Endothelial cell of umbilical vein (primary cell): Measurements from ENCODE around the gene CARNS1. TPM values are rescaled to one million over a fixed set of nuclear protein-coding genes. Genes with fewer than 3 reads are reported as not detected.

Experiments
- BruUV-seq: library from RNA; stranded (reverse); fragments of 400-500 nt; replicated peaks from 2 replicates; lab custom pipeline; 2021; lab: Mats Ljungman, UMichigan
- CTCF ChIA-PET: fragments of 300-600, 350-600 bp; sonication (Branson Sonifier 250); formaldehyde crosslinking; loops from one replicate; lab custom pipeline; 2021; ENCODE audit warnings: antibody characterized with exemption, inconsistent platforms; lab: Charles Lee
- POLR2A ChIA-PET: fragments of 300-600, 350-600 bp; sonication (Branson Sonifier 250); formaldehyde crosslinking; loops from one replicate; lab custom pipeline; 2021; ENCODE audit warnings: antibody characterized with exemption, inconsistent platforms; lab: Charles Lee
- DNase-seq: peaks from one replicate; pipeline ENCODE4 v3.0.0-alpha.2; 2011; ENCODE audit warnings: low read depth, low spot score
- FAIRE-seq: peaks from 2 replicates; lab custom pipeline; 2011; peaks lifted over from hg19 to GRCh38; lab: Jason Lieb, UNC
- H2AFZ ChIP-seq: 2 replicates; pipeline ENCODE4 v1.6.0; 2012; ENCODE audit warnings: low read depth, low read length, control low read depth, inconsistent platforms
- H3K27ac ChIP-seq: 2 replicates; pipeline ENCODE4 v1.5.1; 2011; ENCODE audit warnings: low read depth, mild to moderate bottlenecking, control low read depth, low read length, moderate library complexity; ENCODE audit not compliant: insufficient read depth
- H3K27me3 ChIP-seq, 2 experiments: 2 replicates each; pipeline versions ENCODE4 v1.6.0 to v1.6.1; 2011; ENCODE audit warnings: low read length in 2 of 2, mixed read lengths in 1 of 2; ENCODE audit not compliant: control insufficient read depth in 2 of 2, insufficient read depth in 2 of 2
- H3K36me3 ChIP-seq, 2 experiments: 2 replicates in 1 of 2; 3 replicates in 1 of 2; pipeline ENCODE4 v1.5.1; 2011; ENCODE audit warnings: low read length in 2 of 2, mild to moderate bottlenecking in 1 of 2, moderate library complexity in 1 of 2; ENCODE audit not compliant: control insufficient read depth in 2 of 2, insufficient read depth in 2 of 2; ENCODE audit errors: extremely low read depth in 1 of 2
- H3K4me1 ChIP-seq: 3 replicates; pipeline ENCODE4 v1.5.1; 2011; ENCODE audit warnings: mild to moderate bottlenecking, low read length; ENCODE audit not compliant: control insufficient read depth, insufficient read depth; ENCODE audit errors: extremely low read depth
- H3K4me2 ChIP-seq: 2 replicates; pipeline ENCODE4 v1.6.1; 2011; ENCODE audit warnings: low read length, control low read depth, mixed read lengths; ENCODE audit not compliant: insufficient read depth
- H3K4me3 ChIP-seq, 3 experiments: fragments of 200-600 bp in 1 of 3; sonication (generic), shearing (Covaris generic) in 1 of 3; replicated peaks in 1 of 3; 2 replicates each; pipeline ENCODE4 v1.5.1; 2011 to 2016; ENCODE audit warnings: control low read depth in 3 of 3, low read length in 3 of 3, mild to moderate bottlenecking in 2 of 3, inconsistent platforms in 1 of 3, low read depth in 1 of 3, moderate library complexity in 1 of 3; ENCODE audit not compliant: insufficient read depth in 1 of 3
- H3K79me2 ChIP-seq: 2 replicates; pipeline ENCODE4 v1.6.0; 2012; ENCODE audit warnings: low read length, inconsistent platforms; ENCODE audit not compliant: control insufficient read depth, insufficient read depth
- H3K9ac ChIP-seq: replicated peaks from 2 replicates; pipeline ENCODE3; 2011; ENCODE audit warnings: low read length, control low read depth; ENCODE audit not compliant: insufficient read depth; ENCODE audit errors: extremely low read depth
- H3K9me1 ChIP-seq: replicated peaks from 3 replicates; pipeline ENCODE4 v1.6.0; 2011; ENCODE audit warnings: mild to moderate bottlenecking, low read length; ENCODE audit not compliant: control insufficient read depth, insufficient read depth; ENCODE audit errors: extremely low read depth
- H3K9me3 ChIP-seq: replicated peaks from 2 replicates; pipeline ENCODE4 v1.5.1; 2012; ENCODE audit warnings: low read length, inconsistent platforms; ENCODE audit not compliant: control insufficient read depth, insufficient read depth
- H4K20me1 ChIP-seq: replicated peaks from 2 replicates; pipeline ENCODE3; 2011; ENCODE audit warnings: mild to moderate bottlenecking, low read length; ENCODE audit not compliant: control insufficient read depth, insufficient read depth; ENCODE audit errors: extremely low read depth
- EZH2 ChIP-seq: IDR thresholded peaks from 2 replicates; pipeline ENCODE4 v1.6.1; 2012; ENCODE audit warnings: borderline replicate concordance, low read depth, mild to moderate bottlenecking, moderate library complexity, low read length, inconsistent platforms; ENCODE audit not compliant: severe bottlenecking
- FOS ChIP-seq: IDR thresholded peaks from 2 replicates; pipeline ENCODE4 v1.6.1; 2011; ENCODE audit warnings: mild to moderate bottlenecking, low read length, moderate library complexity, borderline replicate concordance; ENCODE audit not compliant: insufficient read depth
- GATA2 ChIP-seq: IDR thresholded peaks from 2 replicates; pipeline ENCODE4 v1.7.0; 2011; ENCODE audit warnings: low read depth, mild to moderate bottlenecking, moderate library complexity, mixed read lengths, low read length; ENCODE audit not compliant: insufficient read length, insufficient read depth
- JUN ChIP-seq: IDR thresholded peaks from 2 replicates; pipeline ENCODE4 v1.6.1; 2011; ENCODE audit warnings: borderline replicate concordance, low read depth; ENCODE audit not compliant: insufficient read length, insufficient read depth
- MYC ChIP-seq: IDR thresholded peaks from one replicate; pipeline ENCODE4 v1.6.1; 2011; ENCODE audit warnings: mild to moderate bottlenecking, low read depth, low read length
- POLR2A ChIP-seq: IDR thresholded peaks from 2 replicates; pipeline ENCODE4 v1.6.1; 2012; ENCODE audit warnings: low read depth, mild to moderate bottlenecking, control low read depth, low read length
- POLR2AphosphoS5 ChIP-seq: IDR thresholded peaks from 2 replicates; pipeline ENCODE4 v1.6.1; 2012; ENCODE audit warnings: low read depth, mild to moderate bottlenecking, control low read depth, low read length, moderate library complexity; ENCODE audit not compliant: insufficient read depth
- dilution Hi-C: fragments of 300-500 bp; cut with MboI; formaldehyde crosslinking; loops from one replicate; pipeline ENCODE4 v1.15.0; 2019; ENCODE audit warnings: low sequenced_read_pairs; ENCODE audit not compliant: extremely low pct_ligation_motif_present
- intact Hi-C: fragments of 100-400 bp; cut with micrococcal nuclease; formaldehyde crosslinking; loops from one replicate; pipeline ENCODE4 v1.10.0; 2022
- polyA plus RNA-seq, 4 experiments: library from polyadenylated mRNA; depleted of rRNA in 3 of 4; stranded (reverse) in 3 of 4; unstranded in 1 of 4; fragments of >200 nt; gene quantifications; 2 replicates each; pipeline versions ENCODE4 v1.2.1 to v1.2.3, GENCODE V29; 2011 to 2012; ENCODE audit warnings: missing spikeins in 1 of 4
- total RNA-seq: library from RNA; stranded (reverse); gene quantifications from 2 replicates; pipeline ENCODE4 v1.2.3, GENCODE V29; 2021
- TF ChIP-seq, protein P1 (sequence below), 2 donors: IDR thresholded peaks; 1 replicate in 1 of 2; 2 replicates in 1 of 2; pipeline ENCODE4 v1.5.1; 2011; ENCODE audit warnings: low read length in 2 of 2, mild to moderate bottlenecking in 2 of 2, moderate library complexity in 2 of 2, control low read depth in 1 of 2, inconsistent platforms in 1 of 2, low read depth in 1 of 2; ENCODE audit not compliant: insufficient read depth in 1 of 2; ENCODE audit errors: extremely low read depth in 1 of 2
- TF ChIP-seq, protein P2 (sequence below): IDR thresholded peaks from 2 replicates; pipeline ENCODE4 v1.6.1; 2011; ENCODE audit not compliant: insufficient read depth, insufficient read length

The CARNS1 gene
- total and polyA plus RNA-seq, 2 donors (not counting 3 experiments of a cell fraction or from before 2014, with no cell fraction given) = 0.14 to 0.35 TPM

DNA sequence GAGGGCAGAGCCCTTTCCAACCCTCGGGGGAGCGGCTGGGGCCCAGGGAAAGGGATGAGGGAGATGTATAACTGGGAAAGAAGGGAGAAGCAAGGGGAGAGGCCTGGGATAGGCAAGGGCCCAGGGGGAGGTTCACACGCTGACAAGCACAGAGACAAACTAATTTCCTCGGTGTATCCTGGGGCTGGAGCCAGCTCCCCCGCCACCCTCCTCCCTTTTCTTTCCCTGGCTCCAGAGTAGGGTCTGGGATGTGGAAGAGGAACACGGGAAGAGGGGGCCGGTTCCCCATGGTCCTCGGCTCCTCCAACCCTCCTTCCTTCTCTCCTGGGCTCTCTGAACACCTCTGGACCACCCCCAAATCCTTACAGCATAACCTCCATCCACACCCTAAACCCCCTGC lies 48.9 kb upstream of the CARNS1 start:
- DNase-seq (no peak), FAIRE-seq (no peak)
- Histone ChIP-seq H3K27me3 (no peaks in the 10 kb centered on the region), H3K4me1 (peaks cover 23% of the 10 kb centered on the region), H3K36me3 (no peaks in the 10 kb centered on the region), H3K4me3 (no peak overlapping the region), H3K79me2 (peaks cover 8% of the 10 kb centered on the region), H3K9me1 (no peaks in the 10 kb centered on the region), H3K27ac (no peak overlapping the region), H3K9ac (no peak overlapping the region), H3K9me3 (no peaks in the 10 kb centered on the region), H4K20me1 (no peaks in the 10 kb centered on the region), H2AFZ (no peak overlapping the region), H3K4me2 (no peak overlapping the region)
- dilution Hi-C loops = no loop called here
- TF ChIP-seq, protein P1, sequence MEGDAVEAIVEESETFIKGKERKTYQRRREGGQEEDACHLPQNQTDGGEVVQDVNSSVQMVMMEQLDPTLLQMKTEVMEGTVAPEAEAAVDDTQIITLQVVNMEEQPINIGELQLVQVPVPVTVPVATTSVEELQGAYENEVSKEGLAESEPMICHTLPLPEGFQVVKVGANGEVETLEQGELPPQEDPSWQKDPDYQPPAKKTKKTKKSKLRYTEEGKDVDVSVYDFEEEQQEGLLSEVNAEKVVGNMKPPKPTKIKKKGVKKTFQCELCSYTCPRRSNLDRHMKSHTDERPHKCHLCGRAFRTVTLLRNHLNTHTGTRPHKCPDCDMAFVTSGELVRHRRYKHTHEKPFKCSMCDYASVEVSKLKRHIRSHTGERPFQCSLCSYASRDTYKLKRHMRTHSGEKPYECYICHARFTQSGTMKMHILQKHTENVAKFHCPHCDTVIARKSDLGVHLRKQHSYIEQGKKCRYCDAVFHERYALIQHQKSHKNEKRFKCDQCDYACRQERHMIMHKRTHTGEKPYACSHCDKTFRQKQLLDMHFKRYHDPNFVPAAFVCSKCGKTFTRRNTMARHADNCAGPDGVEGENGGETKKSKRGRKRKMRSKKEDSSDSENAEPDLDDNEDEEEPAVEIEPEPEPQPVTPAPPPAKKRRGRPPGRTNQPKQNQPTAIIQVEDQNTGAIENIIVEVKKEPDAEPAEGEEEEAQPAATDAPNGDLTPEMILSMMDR (IDR thresholded peaks at IDR 0.05; ENCODE audit: extremely low read depth in 1 of 2, insufficient read depth in 1 of 2, low read depth in 1 of 2, low read length in 2 of 2) = no peak
- TF ChIP-seq FOS (no peak), POLR2AphosphoS5 (no peak), GATA2 (no peak), JUN (no peak), EZH2 (no peak), POLR2A (no peak), MYC (no peak)
- TF ChIP-seq, protein P2, sequence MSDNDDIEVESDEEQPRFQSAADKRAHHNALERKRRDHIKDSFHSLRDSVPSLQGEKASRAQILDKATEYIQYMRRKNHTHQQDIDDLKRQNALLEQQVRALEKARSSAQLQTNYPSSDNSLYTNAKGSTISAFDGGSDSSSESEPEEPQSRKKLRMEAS = no peak
- BruUV-seq = no TSS peak
- ChIA-PET CTCF (interaction anchor here (0.9 to 2.0 kb wide), 2 partner anchors 15 to 16 kb away, joined by 3 to 6 read pairs; no protein-coding TSS in a partner anchor), POLR2A (no interaction called here)
- intact Hi-C loops = no loop called here
